KMS-11 (cell line): Measurements from ENCODE around the gene PTMA.

Experiments used
- H2AFZ ChIP-seq: fragments of 200-600 bp; sonication (generic); 2 replicates; pipeline ENCODE4 v1.6.1; 2016; ENCODE audit warnings: antibody characterized with exemption, mixed run types, low read depth
- H3K27ac ChIP-seq: fragments of 200-600 bp; sonication (generic); 2 replicates; pipeline ENCODE4 v1.6.1; 2016; ENCODE audit warnings: mild to moderate bottlenecking, mixed run types
- H3K27me3 ChIP-seq: fragments of 200-600 bp; sonication (generic); 2 replicates; pipeline ENCODE4 v1.6.1; 2017; ENCODE audit warnings: mild to moderate bottlenecking, low read depth, mixed run types, moderate library complexity; ENCODE audit not compliant: insufficient read depth
- H3K36me3 ChIP-seq: fragments of 200-600 bp; sonication (generic); 2 replicates; pipeline ENCODE4 v1.6.1; 2017; ENCODE audit warnings: mild to moderate bottlenecking, mixed run types; ENCODE audit not compliant: insufficient read depth
- H3K4me1 ChIP-seq: fragments of 200-600 bp; sonication (generic); 2 replicates; pipeline ENCODE4 v1.6.1; 2016; ENCODE audit warnings: mild to moderate bottlenecking, low read depth, mixed run types; ENCODE audit not compliant: poor library complexity, severe bottlenecking
- H3K4me2 ChIP-seq: fragments of 200-600 bp; sonication (generic); 2 replicates; pipeline ENCODE4 v1.7.0; 2016; ENCODE audit warnings: mild to moderate bottlenecking, mixed run types
- H3K4me3 ChIP-seq: fragments of 200-600 bp; sonication (generic); IDR thresholded peaks from 2 replicates; pipeline ENCODE4 v1.6.1; 2017; ENCODE audit warnings: low read depth, low read length, mixed read lengths; ENCODE audit not compliant: insufficient read depth
- H3K79me2 ChIP-seq: fragments of 200-600 bp; sonication (generic); 2 replicates; pipeline ENCODE4 v1.6.1; 2016; ENCODE audit warnings: low read depth, mixed run types; ENCODE audit not compliant: insufficient read depth
- H3K9ac ChIP-seq: fragments of 200-600 bp; sonication (generic); 2 replicates; pipeline ENCODE4 v1.6.1; 2016; ENCODE audit warnings: mild to moderate bottlenecking, mixed run types
- H4K20me1 ChIP-seq: fragments of 200-600 bp; sonication (generic); 2 replicates; pipeline ENCODE4 v1.6.1; 2016; ENCODE audit warnings: mild to moderate bottlenecking, mixed run types; ENCODE audit not compliant: insufficient read depth
- TF ChIP-seq, protein P1 (sequence below): fragments of 200-600 bp; sonication (generic); conservative IDR thresholded peaks from 2 replicates; pipeline ENCODE4 v1.6.1; 2017; ENCODE audit warnings: low read depth, mild to moderate bottlenecking, antibody characterized with exemption, low read length, moderate library complexity, mixed read lengths

Gene PTMA

DNA sequence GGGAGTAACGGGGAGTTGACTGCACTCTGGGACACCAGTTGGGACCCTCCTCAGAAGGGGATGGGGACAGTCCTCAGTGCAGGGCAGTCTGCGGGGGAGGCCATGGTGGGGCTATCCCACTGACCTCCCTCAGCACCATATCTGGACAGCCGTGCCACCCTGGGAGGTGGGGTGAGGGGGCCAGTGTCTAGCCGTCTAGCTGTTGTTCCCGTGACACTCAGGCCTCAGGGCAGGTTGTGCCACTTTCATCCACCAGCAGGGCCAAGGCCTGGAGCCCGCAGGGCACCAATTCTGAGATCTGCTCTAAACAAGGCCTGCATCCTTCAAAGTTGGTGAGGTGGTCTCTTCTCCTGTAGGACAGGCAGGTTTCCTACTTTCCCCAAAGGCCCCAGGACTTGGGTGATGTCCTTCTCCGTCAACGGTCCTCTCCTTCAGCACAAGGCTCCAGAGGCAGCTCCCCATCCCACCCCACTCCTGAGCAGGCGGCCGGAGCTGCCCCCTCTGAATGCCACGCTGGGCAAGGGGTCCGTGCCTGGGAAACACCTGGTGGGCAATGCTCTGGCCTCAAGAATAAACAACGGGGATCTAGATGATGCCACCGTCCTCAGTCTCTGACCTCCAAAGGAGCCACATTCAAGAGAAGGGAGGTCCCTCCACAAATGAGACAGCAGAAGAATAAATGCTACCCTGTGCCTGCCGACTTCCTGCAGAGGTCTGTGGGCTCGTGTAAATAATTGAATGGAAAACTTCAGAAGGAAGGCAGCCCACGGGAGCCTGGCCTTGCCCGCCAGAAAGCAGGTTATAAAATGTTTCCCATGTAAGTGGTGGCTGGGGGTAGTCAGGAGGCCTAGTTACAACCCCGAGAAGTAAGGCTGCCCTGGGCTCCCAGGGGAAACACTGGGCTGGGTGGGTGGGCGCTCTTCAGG is 42.8 kb upstream of the PTMA start:
- H2AFZ ChIP-seq: no peak overlapping the region
- H3K4me1 ChIP-seq: peaks cover 18% of the 10 kb centered on the region
- H4K20me1 ChIP-seq: no peaks in the 10 kb centered on the region
- H3K27me3 ChIP-seq: no peaks in the 10 kb centered on the region
- no peak overlapping the region for H3K27ac ChIP-seq
- no peak overlapping the region for H3K4me3 ChIP-seq
- H3K9ac ChIP-seq: no peak overlapping the region
- no peaks in the 10 kb centered on the region for H3K79me2 ChIP-seq
- no peak overlapping the region for H3K4me2 ChIP-seq
- no peaks in the 10 kb centered on the region for H3K36me3 ChIP-seq
- TF ChIP-seq, protein P1, sequence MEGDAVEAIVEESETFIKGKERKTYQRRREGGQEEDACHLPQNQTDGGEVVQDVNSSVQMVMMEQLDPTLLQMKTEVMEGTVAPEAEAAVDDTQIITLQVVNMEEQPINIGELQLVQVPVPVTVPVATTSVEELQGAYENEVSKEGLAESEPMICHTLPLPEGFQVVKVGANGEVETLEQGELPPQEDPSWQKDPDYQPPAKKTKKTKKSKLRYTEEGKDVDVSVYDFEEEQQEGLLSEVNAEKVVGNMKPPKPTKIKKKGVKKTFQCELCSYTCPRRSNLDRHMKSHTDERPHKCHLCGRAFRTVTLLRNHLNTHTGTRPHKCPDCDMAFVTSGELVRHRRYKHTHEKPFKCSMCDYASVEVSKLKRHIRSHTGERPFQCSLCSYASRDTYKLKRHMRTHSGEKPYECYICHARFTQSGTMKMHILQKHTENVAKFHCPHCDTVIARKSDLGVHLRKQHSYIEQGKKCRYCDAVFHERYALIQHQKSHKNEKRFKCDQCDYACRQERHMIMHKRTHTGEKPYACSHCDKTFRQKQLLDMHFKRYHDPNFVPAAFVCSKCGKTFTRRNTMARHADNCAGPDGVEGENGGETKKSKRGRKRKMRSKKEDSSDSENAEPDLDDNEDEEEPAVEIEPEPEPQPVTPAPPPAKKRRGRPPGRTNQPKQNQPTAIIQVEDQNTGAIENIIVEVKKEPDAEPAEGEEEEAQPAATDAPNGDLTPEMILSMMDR: no peak

DNA sequence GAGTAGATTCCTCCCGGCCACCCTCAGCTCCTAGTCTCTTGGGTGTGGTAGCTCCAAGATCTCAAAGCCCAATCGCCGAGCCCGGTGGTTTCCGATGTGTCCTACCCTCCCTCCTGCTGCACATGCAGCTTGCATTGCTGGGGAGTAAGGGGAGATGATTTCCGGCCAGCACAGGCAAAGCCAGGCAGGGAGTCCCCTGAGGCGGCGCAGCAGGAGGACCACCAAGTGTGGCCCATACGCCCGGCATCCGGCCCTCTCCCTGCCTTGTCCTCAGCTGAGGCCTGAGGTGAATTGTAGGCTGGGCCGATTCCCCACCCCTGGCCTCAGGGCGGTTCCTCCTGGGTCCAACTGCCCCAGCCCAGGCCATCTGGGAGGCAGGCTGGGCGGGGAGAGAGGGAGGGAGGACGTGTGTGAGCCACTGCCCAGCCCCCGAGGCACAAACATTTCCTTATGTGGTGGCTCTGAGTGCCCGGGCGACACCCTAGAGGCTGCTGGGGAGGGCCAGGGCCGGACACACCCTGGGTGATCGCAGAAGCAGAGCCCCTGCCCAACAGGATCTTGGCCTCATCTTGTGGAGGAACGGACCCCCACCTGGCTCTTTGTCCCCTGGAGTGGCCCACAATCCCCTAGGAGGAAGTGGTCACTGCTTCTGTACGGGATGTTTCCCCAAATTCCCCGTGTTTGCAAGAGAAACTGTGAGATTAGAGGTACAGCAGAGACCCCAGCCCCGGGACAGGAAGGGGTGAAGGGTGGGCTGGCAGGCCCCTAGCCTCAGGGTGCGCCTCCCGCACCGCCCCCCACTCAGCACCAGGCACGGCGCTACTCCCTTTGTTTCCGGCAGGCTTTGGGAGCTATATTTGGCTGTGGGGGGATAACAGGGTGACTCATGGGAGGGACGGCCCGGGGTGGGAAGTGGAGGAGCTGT is 41.9 kb upstream of the PTMA start:
- TF ChIP-seq, protein P1: no peak
- Histone ChIP-seq H3K27ac (no peak overlapping the region), H3K79me2 (no peaks in the 10 kb centered on the region), H4K20me1 (no peaks in the 10 kb centered on the region), H2AFZ (no peak overlapping the region), H3K9ac (no peak overlapping the region), H3K4me3 (no peak overlapping the region), H3K36me3 (no peaks in the 10 kb centered on the region), H3K4me2 (no peak overlapping the region), H3K4me1 (peaks cover 20% of the 10 kb centered on the region), H3K27me3 (no peaks in the 10 kb centered on the region)

DNA sequence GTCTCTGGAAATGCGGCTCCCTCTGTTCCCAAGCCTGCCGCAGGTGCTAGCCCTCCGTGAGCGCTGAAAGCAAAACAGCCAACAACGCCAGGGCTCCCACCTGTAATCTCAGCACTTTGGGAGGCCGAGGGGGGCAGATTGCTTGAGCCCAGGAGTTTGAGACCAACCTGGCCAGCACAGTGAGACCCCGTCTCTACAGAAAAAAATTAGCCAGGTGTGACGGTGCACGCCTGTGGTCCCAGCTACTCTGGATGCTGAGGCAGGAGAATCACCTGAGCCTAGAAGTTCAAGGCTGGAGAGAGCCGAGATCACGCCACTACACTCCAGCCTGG is 41.3 kb upstream of the PTMA start:
- Histone ChIP-seq H3K4me2 (no peak overlapping the region), H3K4me3 (no peak overlapping the region), H3K27ac (no peak overlapping the region), H3K79me2 (no peaks in the 10 kb centered on the region), H3K9ac (no peak overlapping the region), H2AFZ (no peak overlapping the region), H4K20me1 (no peaks in the 10 kb centered on the region), H3K36me3 (no peaks in the 10 kb centered on the region), H3K27me3 (no peaks in the 10 kb centered on the region), H3K4me1 (peaks cover 21% of the 10 kb centered on the region)
- TF ChIP-seq, protein P1: no peak

DNA sequence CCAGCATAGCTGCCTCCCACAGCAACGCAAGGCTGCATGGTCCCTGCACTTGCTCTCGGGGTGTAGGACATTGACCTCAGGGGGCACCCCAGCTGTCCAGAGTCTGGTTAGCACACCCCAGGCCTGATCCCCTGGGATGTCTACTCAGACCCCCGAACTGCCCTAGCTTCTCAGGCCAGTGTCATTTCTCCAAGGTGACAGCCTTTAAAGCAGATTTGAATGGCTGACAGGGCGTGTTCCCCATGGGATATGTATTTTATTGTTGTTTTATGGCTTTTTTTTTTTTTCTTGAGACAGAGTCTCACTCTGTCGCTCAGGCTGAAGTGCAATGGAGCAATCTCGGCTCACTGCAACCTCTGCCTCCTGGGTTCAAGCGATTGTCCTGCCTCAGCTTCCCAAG is 40.8 kb upstream of the PTMA start:
- Histone ChIP-seq H3K4me1 (peaks cover 26% of the 10 kb centered on the region), H3K79me2 (no peaks in the 10 kb centered on the region), H3K27ac (no peak overlapping the region), H2AFZ (no peak overlapping the region), H3K36me3 (no peaks in the 10 kb centered on the region), H4K20me1 (no peaks in the 10 kb centered on the region), H3K27me3 (no peaks in the 10 kb centered on the region), H3K4me3 (no peak overlapping the region), H3K4me2 (no peak overlapping the region), H3K9ac (no peak overlapping the region)
- TF ChIP-seq, protein P1: no peak
